ENCODE results near the gene FBXO28.

Gene FBXO28

GRCh38 chr1:224168859-224169380 is 55.0 kb downstream of the FBXO28 start:
- no peak for DNase-seq
- Histone ChIP-seq H3K27ac (ENCODE audit: insufficient read depth, low read length, poor library complexity, severe bottlenecking) (no peak overlapping the region), H3K36me3 (ENCODE audit: control insufficient read depth, insufficient read depth, low read length) (no peaks in the 10 kb centered on the region), H3K9me3 (ENCODE audit: control insufficient read depth, low read length) (no peaks in the 10 kb centered on the region), H3K4me1 (ENCODE audit: control insufficient read depth, insufficient read depth, low read length, poor library complexity, severe bottlenecking) (peaks cover 21% of the 10 kb centered on the region), H3K27me3 (replicated peaks; ENCODE audit: control insufficient read depth, insufficient read depth, low read length, poor library complexity, severe bottlenecking) (no peaks in the 10 kb centered on the region), H3K4me3 (ENCODE audit: insufficient read depth, low read depth, low read length, poor library complexity, severe bottlenecking) (no peak overlapping the region)

- Histone ChIP-seq H3K4me3 (ENCODE audit: insufficient read depth, low read depth, low read length, poor library complexity, severe bottlenecking) (no peak overlapping the region), H3K9me3 (ENCODE audit: control insufficient read depth, low read length) (no peaks in the 10 kb centered on the region), H3K27ac (ENCODE audit: insufficient read depth, low read length, poor library complexity, severe bottlenecking) (no peak overlapping the region), H3K27me3 (replicated peaks; ENCODE audit: control insufficient read depth, insufficient read depth, low read length, poor library complexity, severe bottlenecking) (no peaks in the 10 kb centered on the region), H3K4me1 (ENCODE audit: control insufficient read depth, insufficient read depth, low read length, poor library complexity, severe bottlenecking) (peaks cover 21% of the 10 kb centered on the region), H3K36me3 (ENCODE audit: control insufficient read depth, insufficient read depth, low read length) (no peaks in the 10 kb centered on the region)
- no peak for DNase-seq
Observed at GRCh38 chr1:224169718-224170270, 55.9 kb downstream of the FBXO28 start.

GRCh38 chr1:224170343-224170742 is 56.4 kb downstream of the FBXO28 start:
- Histone ChIP-seq H3K9me3 (ENCODE audit: control insufficient read depth, low read length) (no peaks in the 10 kb centered on the region), H3K4me3 (ENCODE audit: insufficient read depth, low read depth, low read length, poor library complexity, severe bottlenecking) (no peak overlapping the region), H3K27me3 (replicated peaks; ENCODE audit: control insufficient read depth, insufficient read depth, low read length, poor library complexity, severe bottlenecking) (no peaks in the 10 kb centered on the region), H3K36me3 (ENCODE audit: control insufficient read depth, insufficient read depth, low read length) (no peaks in the 10 kb centered on the region), H3K27ac (ENCODE audit: insufficient read depth, low read length, poor library complexity, severe bottlenecking) (no peak overlapping the region), H3K4me1 (ENCODE audit: control insufficient read depth, insufficient read depth, low read length, poor library complexity, severe bottlenecking) (peaks cover 21% of the 10 kb centered on the region)
- no peak for DNase-seq

GRCh38 chr1:224170748-224171478 is 57.0 kb downstream of the FBXO28 start:
- no peaks in the 10 kb centered on the region for H3K9me3 ChIP-seq (ENCODE audit: control insufficient read depth, low read length)
- H3K4me1 ChIP-seq (ENCODE audit: control insufficient read depth, insufficient read depth, low read length, poor library complexity, severe bottlenecking): peaks cover 21% of the 10 kb centered on the region
- no peak overlapping the region for H3K27ac ChIP-seq (ENCODE audit: insufficient read depth, low read length, poor library complexity, severe bottlenecking)
- H3K4me3 ChIP-seq (ENCODE audit: insufficient read depth, low read depth, low read length, poor library complexity, severe bottlenecking): no peak overlapping the region
- H3K27me3 ChIP-seq (replicated peaks; ENCODE audit: control insufficient read depth, insufficient read depth, low read length, poor library complexity, severe bottlenecking): no peaks in the 10 kb centered on the region
- H3K36me3 ChIP-seq (ENCODE audit: control insufficient read depth, insufficient read depth, low read length): no peaks in the 10 kb centered on the region
- DNase-seq: peak; percentile 4 to 22 (median 13)

- DNase-seq: no peak
- H3K27me3 ChIP-seq (replicated peaks; ENCODE audit: control insufficient read depth, insufficient read depth, low read length, poor library complexity, severe bottlenecking): no peaks in the 10 kb centered on the region
Observed at GRCh38 chr1:224172229-224172628, 58.3 kb downstream of the FBXO28 start.

GRCh38 chr1:224173523-224173922 is 59.6 kb downstream of the FBXO28 start:
- H3K9me3 ChIP-seq (ENCODE audit: control insufficient read depth, low read length): no peaks in the 10 kb centered on the region
- no peaks in the 10 kb centered on the region for H3K27me3 ChIP-seq (replicated peaks; ENCODE audit: control insufficient read depth, insufficient read depth, low read length, poor library complexity, severe bottlenecking)
- no peak for DNase-seq
- no peak overlapping the region for H3K4me3 ChIP-seq (ENCODE audit: insufficient read depth, low read depth, low read length, poor library complexity, severe bottlenecking)
- H3K27ac ChIP-seq (ENCODE audit: insufficient read depth, low read length, poor library complexity, severe bottlenecking): no peak overlapping the region
- H3K36me3 ChIP-seq (ENCODE audit: control insufficient read depth, insufficient read depth, low read length): no peaks in the 10 kb centered on the region
- H3K4me1 ChIP-seq (ENCODE audit: control insufficient read depth, insufficient read depth, low read length, poor library complexity, severe bottlenecking): peaks cover 19% of the 10 kb centered on the region

More at GRCh38 chr1:224172229-224172628, 58.3 kb downstream of the FBXO28 start:
- H3K36me3 ChIP-seq (ENCODE audit: control insufficient read depth, insufficient read depth, low read length): no peaks in the 10 kb centered on the region
- H3K4me1 ChIP-seq (ENCODE audit: control insufficient read depth, insufficient read depth, low read length, poor library complexity, severe bottlenecking): peaks cover 21% of the 10 kb centered on the region
- H3K27ac ChIP-seq (ENCODE audit: insufficient read depth, low read length, poor library complexity, severe bottlenecking): no peak overlapping the region
- no peak overlapping the region for H3K4me3 ChIP-seq (ENCODE audit: insufficient read depth, low read depth, low read length, poor library complexity, severe bottlenecking)
- no peaks in the 10 kb centered on the region for H3K9me3 ChIP-seq (ENCODE audit: control insufficient read depth, low read length)

GRCh38 chr1:224175617-224176016 is 61.7 kb downstream of the FBXO28 start:
- Histone ChIP-seq H3K27ac (ENCODE audit: insufficient read depth, low read length, poor library complexity, severe bottlenecking) (no peak overlapping the region), H3K4me1 (ENCODE audit: control insufficient read depth, insufficient read depth, low read length, poor library complexity, severe bottlenecking) (peaks cover under 1% of the 10 kb centered on the region), H3K4me3 (ENCODE audit: insufficient read depth, low read depth, low read length, poor library complexity, severe bottlenecking) (no peak overlapping the region), H3K9me3 (ENCODE audit: control insufficient read depth, low read length) (no peaks in the 10 kb centered on the region), H3K27me3 (replicated peaks; ENCODE audit: control insufficient read depth, insufficient read depth, low read length, poor library complexity, severe bottlenecking) (no peaks in the 10 kb centered on the region), H3K36me3 (ENCODE audit: control insufficient read depth, insufficient read depth, low read length) (no peaks in the 10 kb centered on the region)
- DNase-seq: no peak

- DNase-seq: no peak
- Histone ChIP-seq H3K4me1 (ENCODE audit: control insufficient read depth, insufficient read depth, low read length, poor library complexity, severe bottlenecking) (peaks cover 3% of the 10 kb centered on the region), H3K36me3 (ENCODE audit: control insufficient read depth, insufficient read depth, low read length) (no peaks in the 10 kb centered on the region), H3K27ac (ENCODE audit: insufficient read depth, low read length, poor library complexity, severe bottlenecking) (no peak overlapping the region), H3K27me3 (replicated peaks; ENCODE audit: control insufficient read depth, insufficient read depth, low read length, poor library complexity, severe bottlenecking) (no peaks in the 10 kb centered on the region), H3K9me3 (ENCODE audit: control insufficient read depth, low read length) (no peaks in the 10 kb centered on the region), H3K4me3 (ENCODE audit: insufficient read depth, low read depth, low read length, poor library complexity, severe bottlenecking) (no peak overlapping the region)
Observed at GRCh38 chr1:224177356-224177999, 63.6 kb downstream of the FBXO28 start.

GRCh38 chr1:224178894-224179293 is 65.0 kb downstream of the FBXO28 start:
- no peaks in the 10 kb centered on the region for H3K27me3 ChIP-seq (replicated peaks; ENCODE audit: control insufficient read depth, insufficient read depth, low read length, poor library complexity, severe bottlenecking)
- DNase-seq: no peak
- H3K27ac ChIP-seq (ENCODE audit: insufficient read depth, low read length, poor library complexity, severe bottlenecking): no peak overlapping the region
- H3K36me3 ChIP-seq (ENCODE audit: control insufficient read depth, insufficient read depth, low read length): no peaks in the 10 kb centered on the region
- no peak overlapping the region for H3K4me3 ChIP-seq (ENCODE audit: insufficient read depth, low read depth, low read length, poor library complexity, severe bottlenecking)
- H3K9me3 ChIP-seq (ENCODE audit: control insufficient read depth, low read length): no peaks in the 10 kb centered on the region
- peaks cover 4% of the 10 kb centered on the region for H3K4me1 ChIP-seq (ENCODE audit: control insufficient read depth, insufficient read depth, low read length, poor library complexity, severe bottlenecking)

Measured in effector memory CD4-positive, alpha-beta T cell (primary cell).